ENCODE results near the gene AKAP9.
"Not testable (repeated sequence)": the region's sequence is repeated elsewhere in the genome, so short reads cannot be mapped to it uniquely, and the experiment has no call there.

AKAP9 gene

DNA sequence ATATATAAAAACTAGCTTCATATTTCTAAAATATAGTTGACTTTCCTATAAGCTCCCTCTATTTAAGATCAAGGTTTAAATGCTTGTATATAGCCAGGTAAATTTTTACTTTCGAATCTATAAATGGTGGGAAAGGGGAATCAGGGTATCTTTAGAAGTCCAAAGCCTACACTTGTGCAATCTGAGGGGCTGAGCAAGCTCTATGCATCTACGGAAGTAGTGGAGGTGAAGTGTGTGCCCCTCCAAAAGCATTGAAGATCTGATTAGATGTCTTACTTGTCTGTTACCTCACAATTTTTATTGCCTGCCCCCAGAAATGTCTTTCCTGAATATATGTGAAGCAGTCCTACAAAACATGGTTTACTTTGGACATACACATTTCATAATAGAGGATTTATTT, 1.6 kb downstream of the AKAP9 start:
- no peak overlapping the region for H3K27ac ChIP-seq (ENCODE audit: low read depth, low read length)
- no peak overlapping the region for H3K9ac ChIP-seq (ENCODE audit: low read length)
- no peak overlapping the region for H3K4me3 ChIP-seq (ENCODE audit: insufficient read depth, low read length, poor library complexity, severe bottlenecking)
- no peaks in the 10 kb centered on the region for H3K27me3 ChIP-seq (ENCODE audit: low read length)
- H2AFZ ChIP-seq (ENCODE audit: low read depth, low read length, severe bottlenecking) = no peak overlapping the region
- TF ChIP-seq, protein P1, sequence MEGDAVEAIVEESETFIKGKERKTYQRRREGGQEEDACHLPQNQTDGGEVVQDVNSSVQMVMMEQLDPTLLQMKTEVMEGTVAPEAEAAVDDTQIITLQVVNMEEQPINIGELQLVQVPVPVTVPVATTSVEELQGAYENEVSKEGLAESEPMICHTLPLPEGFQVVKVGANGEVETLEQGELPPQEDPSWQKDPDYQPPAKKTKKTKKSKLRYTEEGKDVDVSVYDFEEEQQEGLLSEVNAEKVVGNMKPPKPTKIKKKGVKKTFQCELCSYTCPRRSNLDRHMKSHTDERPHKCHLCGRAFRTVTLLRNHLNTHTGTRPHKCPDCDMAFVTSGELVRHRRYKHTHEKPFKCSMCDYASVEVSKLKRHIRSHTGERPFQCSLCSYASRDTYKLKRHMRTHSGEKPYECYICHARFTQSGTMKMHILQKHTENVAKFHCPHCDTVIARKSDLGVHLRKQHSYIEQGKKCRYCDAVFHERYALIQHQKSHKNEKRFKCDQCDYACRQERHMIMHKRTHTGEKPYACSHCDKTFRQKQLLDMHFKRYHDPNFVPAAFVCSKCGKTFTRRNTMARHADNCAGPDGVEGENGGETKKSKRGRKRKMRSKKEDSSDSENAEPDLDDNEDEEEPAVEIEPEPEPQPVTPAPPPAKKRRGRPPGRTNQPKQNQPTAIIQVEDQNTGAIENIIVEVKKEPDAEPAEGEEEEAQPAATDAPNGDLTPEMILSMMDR (IDR thresholded peaks at IDR 0.05; ENCODE audit: insufficient read depth, low read length, poor library complexity, severe bottlenecking) = no peak
- TF ChIP-seq EZH2phosphoT487 (conservative IDR thresholded peaks at IDR 0.05; ENCODE audit: low read length) = no peak
- no peaks in the 10 kb centered on the region for H3K9me2 ChIP-seq (replicated peaks; ENCODE audit: insufficient read depth, low read length)
- peaks cover 34% of the 10 kb centered on the region; the same call in 1 of the 2 replicates for H3K79me2 ChIP-seq (ENCODE audit: insufficient read depth, low read length)
- no peaks in the 10 kb centered on the region for H3K36me3 ChIP-seq (ENCODE audit: low read length)
- peaks cover 3% of the 10 kb centered on the region; the same call in 1 of the 2 replicates for H4K20me1 ChIP-seq (ENCODE audit: low read depth, low read length)
- H3K4me2 ChIP-seq (ENCODE audit: low read depth, low read length, poor library complexity, severe bottlenecking) = peak overlapping the region; percentile 88
- peaks cover 19% of the 10 kb centered on the region for H3F3A ChIP-seq (ENCODE audit: insufficient read depth)
- H3K9me3 ChIP-seq (ENCODE audit: insufficient read depth, low read length) = no peaks in the 10 kb centered on the region

DNA sequence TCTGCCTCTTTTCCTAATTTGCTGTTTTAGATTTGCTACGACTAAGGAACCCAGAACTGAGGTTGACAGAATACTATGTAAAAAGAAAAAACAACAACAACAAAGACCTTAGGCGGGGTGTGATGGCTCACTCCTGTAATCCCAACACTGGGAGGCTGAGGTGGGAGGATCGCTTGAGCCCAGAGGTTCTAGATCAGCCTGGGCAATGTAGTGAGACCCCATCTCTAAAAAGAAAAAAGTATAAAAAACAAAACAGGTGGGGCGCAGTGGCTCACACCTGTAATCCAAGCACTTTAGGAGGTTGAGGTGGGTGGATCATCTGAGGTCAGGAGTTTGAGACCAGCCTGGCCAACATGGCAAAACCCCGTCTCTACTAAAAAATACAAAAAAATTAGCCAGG, 4.3 kb downstream of the AKAP9 start:
- H3K36me3 ChIP-seq (ENCODE audit: low read length); H3K9me2 ChIP-seq (replicated peaks; ENCODE audit: insufficient read depth, low read length); H2AFZ ChIP-seq (ENCODE audit: low read depth, low read length, severe bottlenecking); H3K4me2 ChIP-seq (ENCODE audit: low read depth, low read length, poor library complexity, severe bottlenecking); H3K4me3 ChIP-seq (ENCODE audit: insufficient read depth, low read length, poor library complexity, severe bottlenecking); H3K9ac ChIP-seq (ENCODE audit: low read length); H4K20me1 ChIP-seq (ENCODE audit: low read depth, low read length); H3K9me3 ChIP-seq (ENCODE audit: insufficient read depth, low read length); H3K27ac ChIP-seq (ENCODE audit: low read depth, low read length); H3K27me3 ChIP-seq (ENCODE audit: low read length): not testable (repeated sequence)
- Histone ChIP-seq H3F3A (ENCODE audit: insufficient read depth) (peaks cover 19% of the 10 kb centered on the region), H3K79me2 (ENCODE audit: insufficient read depth, low read length) (peaks cover 34% of the 10 kb centered on the region; the same call in 1 of the 2 replicates)

GRCh38 chr7:91945476-91945875, 4.8 kb downstream of the AKAP9 start:
- Histone ChIP-seq H3K79me2 (ENCODE audit: insufficient read depth, low read length) (peaks cover 35% of the 10 kb centered on the region; the same call in 1 of the 2 replicates), H3K9me3 (ENCODE audit: insufficient read depth, low read length) (no peaks in the 10 kb centered on the region), H3K27me3 (ENCODE audit: low read length) (no peaks in the 10 kb centered on the region), H3F3A (ENCODE audit: insufficient read depth) (peaks cover 19% of the 10 kb centered on the region), H3K9me2 (replicated peaks; ENCODE audit: insufficient read depth, low read length) (no peaks in the 10 kb centered on the region), H3K36me3 (ENCODE audit: low read length) (no peaks in the 10 kb centered on the region), H2AFZ (ENCODE audit: low read depth, low read length, severe bottlenecking) (no peak overlapping the region), H3K4me3 (ENCODE audit: insufficient read depth, low read length, poor library complexity, severe bottlenecking) (no peak overlapping the region), H4K20me1 (ENCODE audit: low read depth, low read length) (peaks cover 3% of the 10 kb centered on the region; the same call in 1 of the 2 replicates), H3K4me2 (ENCODE audit: low read depth, low read length, poor library complexity, severe bottlenecking) (no peak overlapping the region), H3K27ac (ENCODE audit: low read depth, low read length) (no peak overlapping the region), H3K9ac (ENCODE audit: low read length) (no peak overlapping the region)
- no peak for TF ChIP-seq EZH2phosphoT487 (conservative IDR thresholded peaks at IDR 0.05; ENCODE audit: low read length)
- TF ChIP-seq, protein P1 (IDR thresholded peaks at IDR 0.05; ENCODE audit: insufficient read depth, low read length, poor library complexity, severe bottlenecking) = no peak

DNA sequence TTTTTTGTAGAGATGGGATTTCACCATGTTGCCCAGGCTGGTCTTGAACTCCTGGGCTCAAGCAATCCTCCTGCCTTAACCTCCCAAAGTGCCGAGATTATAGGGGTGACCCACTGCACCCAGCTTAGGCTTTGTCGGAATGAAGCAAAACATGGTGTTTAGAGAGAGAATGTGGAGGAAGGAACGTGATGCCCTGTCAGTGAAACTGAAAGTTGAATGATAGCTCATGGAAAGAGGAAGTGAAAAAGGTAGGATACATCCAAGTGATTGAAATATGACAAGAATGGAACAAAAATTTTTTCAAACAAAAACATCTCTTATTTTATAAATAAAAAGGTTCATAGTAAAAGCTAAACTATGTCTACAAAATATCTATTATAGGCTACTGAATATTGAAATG, 5.9 kb downstream of the AKAP9 start:
- peaks cover 12% of the 10 kb centered on the region for H3F3A ChIP-seq (ENCODE audit: insufficient read depth)
- peaks cover 3% of the 10 kb centered on the region; the same call in 1 of the 2 replicates for H4K20me1 ChIP-seq (ENCODE audit: low read depth, low read length)
- no peaks in the 10 kb centered on the region for H3K9me3 ChIP-seq (ENCODE audit: insufficient read depth, low read length)
- H3K27ac ChIP-seq (ENCODE audit: low read depth, low read length) = no peak overlapping the region
- no peaks in the 10 kb centered on the region for H3K9me2 ChIP-seq (replicated peaks; ENCODE audit: insufficient read depth, low read length)
- TF ChIP-seq EZH2phosphoT487 (conservative IDR thresholded peaks at IDR 0.05; ENCODE audit: low read length) = no peak
- TF ChIP-seq, protein P1 (IDR thresholded peaks at IDR 0.05; ENCODE audit: insufficient read depth, low read length, poor library complexity, severe bottlenecking) = no peak
- H3K36me3 ChIP-seq (ENCODE audit: low read length) = no peaks in the 10 kb centered on the region
- no peak overlapping the region for H3K9ac ChIP-seq (ENCODE audit: low read length)
- H3K4me2 ChIP-seq (ENCODE audit: low read depth, low read length, poor library complexity, severe bottlenecking) = no peak overlapping the region
- H2AFZ ChIP-seq (ENCODE audit: low read depth, low read length, severe bottlenecking) = no peak overlapping the region
- H3K4me3 ChIP-seq (ENCODE audit: insufficient read depth, low read length, poor library complexity, severe bottlenecking) = no peak overlapping the region
- peaks cover 37% of the 10 kb centered on the region; the same call in 1 of the 2 replicates for H3K79me2 ChIP-seq (ENCODE audit: insufficient read depth, low read length)
- no peaks in the 10 kb centered on the region for H3K27me3 ChIP-seq (ENCODE audit: low read length)
